HG03095 (cell line): ENCODE measurements around the gene SCN3A.

Experiments used
- ATAC-seq: cut with Tn5 transposase; IDR thresholded peaks from one replicate; pipeline ENCODE4 v1.9.1; 2021; ENCODE audit warnings: moderate library complexity; ENCODE audit not compliant: unreplicated experiment

SCN3A gene

GRCh38 chr2:165058476-165059265 is 145.2 kb downstream of the SCN3A start:
- ATAC-seq = no peak

GRCh38 chr2:165057931-165058330 is 145.9 kb downstream of the SCN3A start:
- no peak for ATAC-seq

- no peak for ATAC-seq
Observed at GRCh38 chr2:165057308-165057707, 146.5 kb downstream of the SCN3A start.

GRCh38 chr2:165056564-165056963 is 147.3 kb downstream of the SCN3A start:
- ATAC-seq = no peak

GRCh38 chr2:165055082-165055851 is 148.6 kb downstream of the SCN3A start:
- ATAC-seq = no peak

- no peak for ATAC-seq
Observed at GRCh38 chr2:165054652-165055051, 149.2 kb downstream of the SCN3A start.

- no peak for ATAC-seq
Observed at GRCh38 chr2:165044505-165045303, 159.1 kb downstream of the SCN3A start.
